GM23248 (cell line): ENCODE data around the gene CADPS.

ENCODE experiments used
- EZH2 ChIP-seq: fragments of 200-600 bp; sonication (generic); IDR thresholded peaks from 2 replicates; pipeline ENCODE4 v1.6.1; 2018; ENCODE audit warnings: antibody characterized with exemption, mild to moderate bottlenecking; ENCODE audit not compliant: insufficient read depth, poor library complexity, severe bottlenecking
- EZH2phosphoT487 ChIP-seq: fragments of 200-600 bp; sonication (generic); IDR thresholded peaks from 2 replicates; pipeline ENCODE4 v1.6.1; 2018; ENCODE audit warnings: antibody characterized with exemption, moderate library complexity, mild to moderate bottlenecking, low read depth; ENCODE audit not compliant: insufficient read depth

- TF ChIP-seq EZH2 = no peak
- no peak for TF ChIP-seq EZH2phosphoT487
Measured at GRCh38 chr3:62553811-62554210, 321.4 kb downstream of the CADPS start.
